HepG2 (cell line): ENCODE measurements around the gene MSMB. TPM values are rescaled to one million over a fixed set of nuclear protein-coding genes. Genes with fewer than 3 reads are reported as not detected.

Experiments used
- DPF2 ChIP-seq: sonication (generic); formaldehyde crosslinking; IDR thresholded peaks from 2 replicates; pipeline ENCODE4 v1.4.0; 2020; ENCODE audit warnings: mild to moderate bottlenecking, low read depth, missing genetic modification reagents, borderline replicate concordance
- GLMP ChIP-seq: sonication (generic); formaldehyde crosslinking; IDR thresholded peaks from 2 replicates; pipeline ENCODE4 v1.9.0; 2021; ENCODE audit warnings: missing genetic modification reagents, mild to moderate bottlenecking, borderline replicate concordance
- MTA1 ChIP-seq: sonication (generic); formaldehyde crosslinking; IDR thresholded peaks from 2 replicates; pipeline ENCODE4 v1.4.0; 2020; ENCODE audit warnings: missing genetic modification reagents, mild to moderate bottlenecking, borderline replicate concordance
- MTERF4 ChIP-seq: sonication (generic); formaldehyde crosslinking; IDR thresholded peaks from 2 replicates; pipeline ENCODE4 v1.8.0; 2023; ENCODE audit warnings: mild to moderate bottlenecking, missing genetic modification reagents
- NFAT5 ChIP-seq: sonication (generic); formaldehyde crosslinking; IDR thresholded peaks from 2 replicates; pipeline ENCODE4 v1.4.0; 2020; ENCODE audit warnings: missing genetic modification reagents
- RFXAP ChIP-seq: sonication (generic); formaldehyde crosslinking; IDR thresholded peaks from 2 replicates; pipeline ENCODE4 v1.4.0; 2020; ENCODE audit warnings: missing genetic modification reagents, borderline replicate concordance
- XBP1 ChIP-seq: sonication (generic); formaldehyde crosslinking; IDR thresholded peaks from 2 replicates; pipeline ENCODE4 v1.5.0; 2020; ENCODE audit warnings: missing genetic modification reagents
- ZBTB49 ChIP-seq: sonication (generic); formaldehyde crosslinking; IDR thresholded peaks from 2 replicates; pipeline ENCODE4 v1.4.0; 2020; ENCODE audit warnings: missing genetic modification reagents, borderline replicate concordance
- ZIK1 ChIP-seq: sonication (generic); formaldehyde crosslinking; IDR thresholded peaks from 2 replicates; pipeline ENCODE4 v1.5.0; 2020; ENCODE audit warnings: mild to moderate bottlenecking, low read depth, missing genetic modification reagents, borderline replicate concordance
- ZNF296 ChIP-seq: sonication (generic); formaldehyde crosslinking; conservative IDR thresholded peaks from 2 replicates; pipeline ENCODE4 v1.5.0; 2020; ENCODE audit warnings: mild to moderate bottlenecking, missing genetic modification reagents
- ZNF33A ChIP-seq: sonication (generic); formaldehyde crosslinking; IDR thresholded peaks from 2 replicates; pipeline ENCODE4 v1.5.1; 2020; ENCODE audit warnings: missing genetic modification reagents, mild to moderate bottlenecking, moderate library complexity, borderline replicate concordance
- ZNF503 ChIP-seq: sonication (generic); formaldehyde crosslinking; IDR thresholded peaks from 2 replicates; pipeline ENCODE4 v1.4.0; 2020; ENCODE audit warnings: missing genetic modification reagents
- ZNF589 ChIP-seq: sonication (generic); formaldehyde crosslinking; conservative IDR thresholded peaks from 2 replicates; pipeline ENCODE4 v1.8.0; 2022; ENCODE audit warnings: mild to moderate bottlenecking, moderate library complexity, missing genetic modification reagents
- ZNF792 ChIP-seq: IDR thresholded peaks from 2 replicates; pipeline ENCODE4 v1.6.1; 2016
- ZNF883 ChIP-seq: sonication (generic); formaldehyde crosslinking; IDR thresholded peaks from 2 replicates; pipeline ENCODE4 v1.5.1; 2020; ENCODE audit warnings: mild to moderate bottlenecking, missing genetic modification reagents; ENCODE audit errors: not compliant biosample characterization
- polyA plus RNA-seq, 8 experiments: library from polyadenylated mRNA; depleted of rRNA in 3 of 8; stranded (reverse) in 7 of 8; unstranded in 1 of 8; fragments of >200 nt; fragmentation: Illumina TruSeq in 4 of 8; extraction: Trizol in 4 of 8; gene quantifications; 2 replicates each; pipeline versions ENCODE4 v1.2.1 to v1.2.3, GENCODE V29; 2011 to 2016; ENCODE audit warnings: low read depth in 4 of 8, missing spikeins in 1 of 8, mixed read lengths in 1 of 8; ENCODE audit not compliant: insufficient read depth in 1 of 8
- total RNA-seq, 5 experiments: library from RNA; depleted of rRNA; stranded (reverse); fragments of >200 nt; fragmentation: Illumina TruSeq; extraction: Trizol; gene quantifications; 2 replicates each; pipeline ENCODE4 v1.2.3, GENCODE V29; 2016; ENCODE audit warnings: low read depth in 1 of 5

The MSMB gene
- total and polyA plus RNA-seq, 2 of the 13 experiments (the other 11 are each of a cell fraction or from before 2014, with no cell fraction given): 0.84 TPM; not detected in 1

GRCh38 chr10:46022978-46023702, 22.9 kb downstream of the MSMB start (continued):
- TF ChIP-seq XBP1 (CRISPR knock-in tag): no peak
- no peak for TF ChIP-seq GLMP (CRISPR knock-in tag)
- no peak for TF ChIP-seq ZNF33A (CRISPR knock-in tag)
- TF ChIP-seq RFXAP: peak; percentile 92
- TF ChIP-seq ZNF792 (CRISPR knock-in tag): peak; percentile 91; the same call in 1 of the 2 replicates
- TF ChIP-seq ZNF589 (CRISPR knock-in tag): no peak; the same call in 1 of the 2 replicates
- peak; percentile 71; the same call in 1 of the 2 replicates for TF ChIP-seq NFAT5 (CRISPR knock-in tag)
- no peak for TF ChIP-seq ZNF296 (CRISPR knock-in tag)
- no peak; the same call in 1 of the 2 replicates for TF ChIP-seq MTA1 (CRISPR knock-in tag)
- no peak for TF ChIP-seq DPF2
- TF ChIP-seq ZIK1: peak; percentile 71; the same call in 1 of the 2 replicates
- no peak for TF ChIP-seq ZBTB49
- peak; percentile 77 for TF ChIP-seq ZNF883 (CRISPR knock-in tag)
- TF ChIP-seq MTERF4 (CRISPR knock-in tag): 0 out of 2 replicates have a peak, but pooled peaks have one; percentile 11
- TF ChIP-seq ZNF503 (CRISPR knock-in tag): no peak; the same call in 1 of the 2 replicates
